HepG2 (cell line): ENCODE measurements around the gene LURAP1L. TPM values are rescaled to one million over a fixed set of nuclear protein-coding genes. Genes with fewer than 3 reads are reported as not detected.

Experiments used
- ATAC-seq: fragments of 200-7000 bp; cut with Tn5 transposase; 3 replicates; pipeline ENCODE4 v1.9.1; 2020; ENCODE audit warnings: mild to moderate bottlenecking, moderate library complexity
- BruUV-seq: library from RNA; stranded (reverse); fragments of 400-500 nt; replicated peaks from 2 replicates; lab custom pipeline; 2021; lab: Mats Ljungman, UMichigan
- CTCF ChIA-PET: fragments of 300-600 bp; formaldehyde crosslinking; extraction: SDS; loops from one replicate; lab custom pipeline; 2021; ENCODE audit warnings: low total read pairs, inconsistent platforms, low intra/inter-chr PET ratio; lab: Yijun Ruan, JAX
- POLR2A ChIA-PET: fragments of 350-600 bp; sonication (Branson Sonifier 250); formaldehyde crosslinking; loops from one replicate; lab custom pipeline; 2020; ENCODE audit warnings: antibody characterized with exemption, inconsistent platforms; lab: Yijun Ruan, JAX
- DNase-seq: peaks from one replicate; pipeline ENCODE4 v3.0.0-alpha.2; 2015; ENCODE audit warnings: low spot score
- FAIRE-seq: peaks from 3 replicates; lab custom pipeline; 2011; peaks lifted over from hg19 to GRCh38; lab: Jason Lieb, UNC
- H2AFZ ChIP-seq: one replicate; pipeline ENCODE4 v1.6.1; 2011; ENCODE audit warnings: low read length, inconsistent platforms
- H3K27ac ChIP-seq: fragments of 300-600 bp; 3 replicates; pipeline ENCODE4 v1.8.0; 2011; ENCODE audit warnings: mixed run types, mild to moderate bottlenecking, mixed read lengths, low read length, inconsistent platforms; ENCODE audit not compliant: insufficient read depth; ENCODE audit errors: extremely low read length
- H3K27me3 ChIP-seq, 2 experiments: fragments of 200-600 bp in 1 of 2; 2 replicates in 1 of 2; 3 replicates in 1 of 2; pipeline versions ENCODE4 v1.6.0 to v1.8.0; 2011; ENCODE audit warnings: low read length in 2 of 2, mild to moderate bottlenecking in 2 of 2, moderate library complexity in 2 of 2, inconsistent platforms in 1 of 2; ENCODE audit not compliant: insufficient read depth in 2 of 2, control insufficient read depth in 1 of 2
- H3K36me3 ChIP-seq, 2 experiments: fragments of 200-600 bp in 1 of 2; replicated peaks in 1 of 2; 2 replicates in 1 of 2; 3 replicates in 1 of 2; pipeline versions ENCODE4 v1.5.1 to v1.8.0; 2011; ENCODE audit warnings: low read length in 2 of 2, inconsistent platforms in 1 of 2; ENCODE audit not compliant: insufficient read depth in 2 of 2, control insufficient read depth in 1 of 2
- H3K4me1 ChIP-seq: 2 replicates; pipeline ENCODE4 v1.5.1; 2012; ENCODE audit warnings: low read length, inconsistent platforms; ENCODE audit not compliant: insufficient read depth
- H3K4me2 ChIP-seq: 2 replicates; pipeline ENCODE4 v1.6.0; 2011; ENCODE audit warnings: low read depth, low read length, inconsistent platforms
- H3K4me3 ChIP-seq, 3 experiments: fragments of 200-600 bp in 1 of 3; sonication (generic), shearing (Covaris generic) in 1 of 3; replicated peaks in 1 of 3; 2 replicates each; pipeline ENCODE4 v1.5.1; 2011 to 2016; ENCODE audit warnings: low read length in 3 of 3, inconsistent platforms in 2 of 3, low read depth in 2 of 3, mild to moderate bottlenecking in 2 of 3, control low read depth in 1 of 3, mixed read lengths in 1 of 3; ENCODE audit not compliant: insufficient read depth in 1 of 3
- H3K79me2 ChIP-seq: one replicate; pipeline ENCODE4 v1.6.1; 2011; ENCODE audit warnings: low read length, inconsistent platforms; ENCODE audit not compliant: insufficient read depth
- H3K9ac ChIP-seq: 2 replicates; pipeline ENCODE4 v1.6.0; 2011; ENCODE audit warnings: mild to moderate bottlenecking, low read depth, low read length, inconsistent platforms; ENCODE audit not compliant: insufficient read depth
- H3K9me3 ChIP-seq: 2 replicates; pipeline ENCODE4 v1.5.1; 2012; ENCODE audit warnings: mild to moderate bottlenecking, low read length
- H4K20me1 ChIP-seq: 2 replicates; pipeline ENCODE4 v1.6.0; 2011; ENCODE audit warnings: inconsistent platforms, mild to moderate bottlenecking, low read length, moderate library complexity; ENCODE audit not compliant: insufficient read depth
- MAFF ChIP-seq: IDR thresholded peaks from 2 replicates; pipeline ENCODE4 v1.6.1; 2011; ENCODE audit warnings: low read depth, low read length, improper control_type of control experiment
- MAFK ChIP-seq, 2 experiments: IDR thresholded peaks in 1 of 2; conservative IDR thresholded peaks in 1 of 2; 2 replicates each; pipeline ENCODE4 v1.6.1; 2011; ENCODE audit warnings: improper control_type of control experiment in 2 of 2, low read length in 2 of 2
- NFE2L2 ChIP-seq: fragments of 150-350 bp; IDR thresholded peaks from 2 replicates; pipeline ENCODE4 v1.6.1; 2014; ENCODE audit warnings: low read length
- NR2F1 ChIP-seq, 2 experiments: fragments of 450-650 bp in 1 of 2; formaldehyde crosslinking in 1 of 2; IDR thresholded peaks; 2 replicates each; pipeline versions ENCODE4 v1.5.0 to v1.6.1; 2016 to 2020; ENCODE audit warnings: mild to moderate bottlenecking in 1 of 2, missing compliant biosample characterization in 1 of 2, missing genetic modification reagents in 1 of 2, moderate library complexity in 1 of 2
- PHF21A ChIP-seq: sonication (generic); formaldehyde crosslinking; IDR thresholded peaks from 2 replicates; pipeline ENCODE4 v1.5.0; 2020; ENCODE audit warnings: mild to moderate bottlenecking, missing genetic modification reagents
- POLR2AphosphoS5 ChIP-seq: IDR thresholded peaks from 2 replicates; pipeline ENCODE4 v1.6.1; 2012; ENCODE audit warnings: low read depth, low read length
- SNAPC5 ChIP-seq: sonication (generic); formaldehyde crosslinking; IDR thresholded peaks from 2 replicates; pipeline ENCODE4 v1.8.1; 2023; ENCODE audit warnings: mild to moderate bottlenecking, missing genetic modification reagents, borderline replicate concordance
- ZNF782 ChIP-seq: sonication (generic); formaldehyde crosslinking; IDR thresholded peaks from 2 replicates; pipeline ENCODE4 v1.4.0; 2020; ENCODE audit warnings: missing genetic modification reagents, mild to moderate bottlenecking, borderline replicate concordance
- ZNF792 ChIP-seq: IDR thresholded peaks from 2 replicates; pipeline ENCODE4 v1.6.1; 2016
- WGBS: methylation state at CpG from one replicate; pipeline ENCODE4 v1.1.6; 2017; ENCODE audit warnings: low lambda C conversion rate; 5-methylcytosine and 5-hydroxymethylcytosine counted together
- in situ Hi-C: cut with HindIII; loops from 2 replicates; pipeline ENCODE4 v1.10.0; 2017; ENCODE audit warnings: low pct_unique_long_range_greater_than_20kb; ENCODE audit not compliant: extremely low pct_ligation_motif_present
- intact Hi-C: fragments of 100-400 bp; cut with micrococcal nuclease; formaldehyde crosslinking; loops from one replicate; pipeline ENCODE4 v1.10.0; 2022; ENCODE audit not compliant: unreplicated experiment
- polyA plus RNA-seq, 8 experiments: library from polyadenylated mRNA; depleted of rRNA in 3 of 8; stranded (reverse) in 7 of 8; unstranded in 1 of 8; fragments of >200 nt; fragmentation: Illumina TruSeq in 4 of 8; extraction: Trizol in 4 of 8; gene quantifications; 2 replicates each; pipeline versions ENCODE4 v1.2.1 to v1.2.3, GENCODE V29; 2011 to 2016; ENCODE audit warnings: low read depth in 4 of 8, missing spikeins in 1 of 8, mixed read lengths in 1 of 8; ENCODE audit not compliant: insufficient read depth in 1 of 8
- total RNA-seq, 5 experiments: library from RNA; depleted of rRNA; stranded (reverse); fragments of >200 nt; fragmentation: Illumina TruSeq; extraction: Trizol; gene quantifications; 2 replicates each; pipeline ENCODE4 v1.2.3, GENCODE V29; 2016; ENCODE audit warnings: low read depth in 1 of 5

Gene LURAP1L
- total and polyA plus RNA-seq, 2 of the 13 experiments (the other 11 are each of a cell fraction or from before 2014, with no cell fraction given) = 6.7 to 16.6 TPM

GRCh38 chr9:12811935-12812334, 37.1 kb downstream of the LURAP1L start:
- TF ChIP-seq PHF21A (no peak), POLR2AphosphoS5 (no peak), ZNF782 (CRISPR knock-in tag) (no peak), ZNF792 (CRISPR knock-in tag) (no peak), NR2F1 (CRISPR knock-in tag; IDR thresholded peaks at IDR 0.05) (no peak), MAFF (peak; percentile 64; the same call in 1 of the 2 replicates), MAFK (conservative IDR thresholded peaks at IDR 0.05 in 1 of 2, IDR thresholded peaks at IDR 0.05 in 1 of 2; ENCODE audit: low read length in 2 of 2) (peak; percentile 32 to 72; a peak in 2 of 4 replicates)
- FAIRE-seq = no peak
- WGBS = 99% methylated on average over 2 of the region's 3 CpGs

GRCh38 chr9:12812710-12813109, 37.9 kb downstream of the LURAP1L start:
- peak overlapping the region; percentile 23 for H3K27ac ChIP-seq
- peaks cover 57% of the 10 kb centered on the region for H3K4me1 ChIP-seq
- CTCF ChIA-PET = no interaction called here
- no peaks in the 10 kb centered on the region for H3K9me3 ChIP-seq
- peaks cover 11% of the 10 kb centered on the region for H3K79me2 ChIP-seq
- no peaks in the 10 kb centered on the region for H3K27me3 ChIP-seq
- no peak overlapping the region for H2AFZ ChIP-seq
- H4K20me1 ChIP-seq = no peaks in the 10 kb centered on the region
- H3K36me3 ChIP-seq = no peaks in the 10 kb centered on the region
- in situ Hi-C loops (no loop called here), intact Hi-C loops (no loop called here)
- DNase-seq = no peak
- H3K4me2 ChIP-seq = no peak overlapping the region
- WGBS = 92% methylated on average over 1 of the region's 1 CpG
- H3K4me3 ChIP-seq = no peak overlapping the region
- no peak overlapping the region for H3K9ac ChIP-seq
- TF ChIP-seq NFE2L2 (peak; percentile 36; the same call in 1 of the 2 replicates), MAFK (conservative IDR thresholded peaks at IDR 0.05 in 1 of 2, IDR thresholded peaks at IDR 0.05 in 1 of 2; ENCODE audit: low read length in 2 of 2) (peak; percentile 1 to 59; a peak in 2 of 4 replicates), SNAPC5 (CRISPR knock-in tag) (no peak)
- no peak for FAIRE-seq
- no TSS peak for BruUV-seq
- POLR2A ChIA-PET = interaction anchor here (0.8 to 6.4 kb wide), 2 partner anchors 28 to 37 kb away, joined by 3 to 97 read pairs; no protein-coding TSS in a partner anchor
- ATAC-seq = no peak

More at GRCh38 chr9:12811935-12812334, 37.1 kb downstream of the LURAP1L start:
- intact Hi-C loops (no loop called here), in situ Hi-C loops (no loop called here)
- Histone ChIP-seq H4K20me1 (no peaks in the 10 kb centered on the region), H3K4me3 (no peak overlapping the region), H3K36me3 (no peaks in the 10 kb centered on the region), H3K9me3 (no peaks in the 10 kb centered on the region), H3K4me2 (no peak overlapping the region), H3K27ac (no peak overlapping the region), H3K9ac (no peak overlapping the region), H2AFZ (no peak overlapping the region), H3K79me2 (peaks cover 11% of the 10 kb centered on the region), H3K27me3 (no peaks in the 10 kb centered on the region), H3K4me1 (peaks cover 49% of the 10 kb centered on the region)
- ATAC-seq (no peak), DNase-seq (no peak)
- ChIA-PET POLR2A (interaction anchor here (4.2 kb wide), 1 partner anchor 36 kb away, joined by 21 read pairs; the partner anchor contains the start of gene LURAP1L), CTCF (no interaction called here)
- no TSS peak for BruUV-seq
